Stimulated activated CD4-positive, alpha-beta T cell treated with anti-CD3 and anti-CD28 coated beads, Interleukin-12 subunit alpha, Interleukin-12 subunit beta, amount 100 ng/mL, for 24 hours (primary cell): ENCODE measurements around the gene SLC4A8.

Experiments used
- DNase-seq, 2 experiments: peaks; one replicate each; pipeline ENCODE4 v3.0.0-alpha.2; 2020; ENCODE audit warnings: low read depth in 2 of 2

SLC4A8 gene

DNA sequence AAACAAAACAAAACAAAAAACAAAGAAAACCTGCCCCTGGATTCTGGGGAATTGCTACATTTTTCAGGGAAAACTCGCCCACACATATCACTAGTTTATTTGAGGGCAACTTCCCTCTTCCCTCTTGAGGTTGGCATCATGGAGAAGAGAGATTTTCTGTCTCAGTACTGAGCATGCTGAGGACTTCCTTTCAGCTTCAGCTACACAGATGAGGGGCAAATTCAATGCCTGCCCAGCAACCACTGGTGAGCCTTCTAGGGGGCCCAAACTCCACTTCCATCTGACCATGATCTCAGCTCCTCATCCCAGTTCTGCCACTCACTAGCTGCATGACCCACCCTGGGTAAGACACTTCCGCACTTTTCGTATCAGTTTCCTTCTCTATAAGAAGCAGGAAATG is 103.3 kb downstream of the SLC4A8 start:
- no peak for DNase-seq

DNA sequence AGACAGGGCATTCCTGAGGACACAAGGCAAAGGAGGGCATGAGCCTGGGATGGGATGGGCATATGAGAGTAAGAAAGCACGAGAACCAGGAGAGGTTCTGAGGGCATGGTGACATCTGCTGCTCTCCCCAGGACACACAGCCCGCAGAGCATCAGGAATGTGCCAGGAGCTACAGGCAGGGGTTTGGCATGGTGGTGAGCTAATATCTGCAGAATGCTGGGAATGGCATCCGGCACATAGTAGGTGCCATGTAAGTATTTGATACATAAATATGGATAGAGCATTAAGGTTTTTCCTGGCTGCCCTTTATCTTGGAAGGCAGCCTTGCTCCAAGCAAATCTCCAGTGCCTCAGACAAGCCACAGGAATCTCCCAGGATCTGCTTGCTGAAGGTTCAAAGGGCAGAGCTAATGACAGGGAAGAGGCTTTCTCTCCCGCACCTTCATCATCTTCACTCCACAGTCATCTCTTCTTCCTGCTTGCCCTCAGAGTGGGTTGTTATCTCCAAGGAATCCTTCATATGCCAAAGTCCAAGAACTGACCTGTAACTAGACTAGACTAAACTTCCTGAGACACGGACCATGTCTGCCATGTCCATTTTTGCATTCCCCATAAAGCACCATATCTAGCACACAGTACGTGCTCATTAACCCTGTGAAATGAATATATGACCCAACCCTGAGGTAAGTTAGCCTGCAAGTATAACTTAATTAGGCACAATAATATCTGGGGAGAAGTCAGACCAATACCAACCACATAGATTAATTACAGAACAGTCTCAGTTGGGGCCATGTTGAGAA is 104.4 kb downstream of the SLC4A8 start:
- no peak for DNase-seq

DNA sequence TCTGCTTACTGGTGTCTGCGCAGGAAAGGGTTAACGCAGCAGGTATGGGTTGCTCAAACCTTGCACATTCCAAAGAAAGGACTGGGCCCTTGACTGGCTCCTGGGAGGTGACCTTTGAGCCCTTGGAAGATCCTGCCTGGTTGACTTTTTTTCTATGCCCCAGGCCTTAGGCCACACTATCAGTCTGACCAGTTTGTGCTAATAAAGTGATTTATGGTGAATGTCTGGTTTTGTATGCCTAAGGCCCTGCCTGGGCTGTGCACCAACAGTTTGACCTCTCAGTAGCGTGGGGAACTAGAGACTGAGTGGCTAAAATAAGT is 105.0 kb downstream of the SLC4A8 start:
- DNase-seq: no peak

DNA sequence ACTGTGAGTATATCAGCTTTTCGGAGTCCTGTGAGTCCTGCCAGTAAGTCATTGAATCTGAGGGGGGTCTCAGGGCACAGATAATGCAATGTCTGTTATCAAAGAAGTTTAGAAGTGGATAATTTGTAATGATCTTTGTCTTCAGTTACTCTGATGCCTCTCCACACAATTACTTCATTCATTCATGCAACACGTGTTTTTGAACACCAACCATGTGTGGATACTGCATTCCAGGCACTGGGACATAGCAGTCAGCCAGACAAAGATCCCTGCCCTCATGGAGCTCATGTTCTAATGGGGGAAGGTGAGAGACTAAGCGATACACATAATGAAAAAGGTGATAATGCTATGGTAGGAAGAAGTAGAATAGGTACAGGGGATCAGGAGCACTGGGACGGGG is 105.6 kb downstream of the SLC4A8 start:
- no peak for DNase-seq

DNA sequence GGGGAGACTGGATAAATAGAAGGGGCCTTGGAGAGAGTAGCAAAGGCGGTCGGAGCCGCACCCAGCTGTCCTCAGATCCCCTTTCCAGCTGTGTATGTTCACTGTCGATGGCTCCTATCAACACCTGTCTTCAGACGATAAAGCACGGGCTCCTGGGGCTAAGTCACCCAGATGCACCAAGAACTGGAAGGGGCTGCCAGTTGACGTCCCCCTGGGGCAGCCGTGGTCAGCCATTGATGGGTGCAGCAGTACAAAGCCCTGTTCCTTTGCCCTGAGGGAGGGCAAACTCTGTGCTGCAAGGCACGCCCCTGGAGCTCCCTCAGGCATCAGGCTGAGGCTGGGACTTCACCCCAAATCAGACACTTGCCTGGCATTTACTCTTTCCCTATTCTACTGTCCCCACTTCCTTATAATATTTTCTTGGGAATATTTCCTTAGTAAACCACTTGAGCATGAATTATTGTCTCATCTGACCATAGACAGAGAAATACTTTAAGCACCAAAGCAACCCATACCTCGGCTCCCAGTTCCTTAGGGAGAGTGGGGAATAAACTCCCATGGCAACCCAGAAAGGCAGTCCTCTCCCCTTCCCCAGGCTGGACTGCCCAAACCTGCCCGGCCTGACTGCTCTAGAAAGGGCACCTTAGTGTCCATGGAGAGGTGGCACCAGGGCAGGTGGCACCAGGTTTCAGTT is 106.8 kb downstream of the SLC4A8 start:
- DNase-seq: no peak

DNA sequence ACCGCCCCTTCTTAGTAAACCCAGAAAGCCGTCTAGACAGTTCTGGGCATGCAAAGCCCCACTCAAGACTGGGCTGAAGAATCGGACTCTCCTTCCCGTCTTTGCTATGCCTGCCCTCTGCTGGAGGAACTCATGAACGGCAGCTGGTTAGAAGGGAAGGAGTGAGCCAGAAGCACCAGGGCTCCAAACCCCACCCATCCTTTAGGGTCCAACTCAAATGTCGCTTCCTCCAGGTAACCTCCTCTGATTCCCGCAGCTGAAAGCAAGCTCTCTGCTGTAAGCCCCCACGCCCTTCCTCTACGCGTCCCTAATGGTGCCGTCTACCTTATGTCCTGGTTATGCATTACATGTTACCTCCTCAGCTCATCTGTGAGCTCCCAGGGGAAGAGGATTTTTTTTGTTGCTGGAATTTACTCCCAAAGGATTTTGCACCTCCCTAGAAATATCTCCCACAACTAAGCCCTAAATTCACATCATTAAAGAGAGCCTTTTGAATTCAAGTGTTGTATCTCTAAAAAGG is 107.4 kb downstream of the SLC4A8 start:
- DNase-seq: peak; percentile 47 to 67

DNA sequence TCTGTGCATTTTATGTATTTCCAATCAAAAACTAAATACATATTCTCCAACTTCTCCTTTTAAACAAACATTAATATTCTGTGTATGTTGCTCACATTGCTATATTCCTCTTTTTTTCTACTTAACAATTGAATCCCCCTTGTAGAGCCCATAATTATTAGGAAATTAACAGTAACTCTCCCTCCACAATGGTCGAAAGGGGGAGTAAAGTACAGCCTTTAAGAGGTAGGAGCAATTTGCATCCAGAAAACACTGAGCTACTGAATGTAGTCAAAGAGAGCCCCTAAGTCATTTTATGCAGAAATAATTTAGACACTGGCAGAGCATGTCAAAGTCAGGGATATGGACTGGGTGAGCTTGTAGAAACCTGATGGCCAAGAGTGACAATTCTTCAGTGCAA is 109.2 kb downstream of the SLC4A8 start:
- no peak for DNase-seq

DNA sequence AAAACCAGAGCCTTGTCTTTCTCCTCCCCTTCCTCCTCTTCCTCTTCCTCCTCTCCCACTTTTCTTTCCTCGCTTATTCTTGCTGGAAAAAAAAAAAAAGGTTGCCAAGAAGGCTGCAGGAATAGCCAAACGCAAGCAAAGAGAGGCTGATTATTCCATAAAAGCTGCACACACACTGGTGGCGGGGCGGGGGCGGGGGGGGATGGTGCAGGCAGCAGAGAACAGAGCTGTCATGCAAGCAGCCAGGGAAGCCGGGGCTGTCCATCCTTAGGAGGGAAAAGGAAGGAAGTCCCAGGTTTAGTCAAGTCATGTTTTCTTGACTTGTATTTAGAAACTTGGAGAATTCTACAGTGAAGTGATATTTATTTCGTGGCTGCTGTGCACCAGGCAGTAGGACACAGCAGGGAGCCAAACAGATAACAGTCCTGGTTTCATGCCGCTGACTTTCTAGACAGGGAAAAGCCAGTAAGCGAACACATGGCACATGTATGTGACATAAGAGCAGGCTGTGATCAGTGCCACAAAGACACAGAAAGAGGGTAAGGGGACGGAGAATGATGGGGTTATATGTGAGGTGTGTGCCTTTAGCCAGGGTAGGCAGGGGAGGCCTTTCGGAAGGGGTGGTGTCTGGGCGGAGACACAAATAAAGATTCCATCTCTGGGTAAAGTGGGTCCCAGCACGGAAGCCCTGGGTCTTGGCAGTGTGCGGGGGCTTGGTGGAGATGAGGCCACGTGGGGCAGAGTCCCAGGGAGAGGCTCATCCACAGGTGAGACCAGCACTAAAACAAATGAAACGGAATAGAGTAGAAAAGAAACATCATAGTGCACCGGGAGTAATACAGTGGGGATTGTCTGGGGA is 109.8 kb downstream of the SLC4A8 start:
- no peak for DNase-seq

DNA sequence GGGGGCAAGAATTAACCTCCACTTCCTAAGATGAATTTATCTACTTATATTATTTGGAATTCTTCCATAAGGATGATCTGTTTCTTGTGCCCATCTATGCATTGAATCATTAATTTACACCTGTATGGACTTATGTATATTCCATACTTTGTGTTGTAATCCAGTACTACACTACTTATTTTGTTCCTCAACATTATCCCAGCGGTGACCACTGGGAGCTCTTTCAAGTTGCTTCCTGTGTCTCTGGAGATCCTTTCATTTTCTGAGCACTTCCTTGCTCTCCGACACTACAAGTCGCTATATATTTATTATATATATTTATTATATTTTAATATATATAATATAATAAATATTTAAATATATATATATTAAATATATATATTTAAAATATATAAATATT is 111.5 kb downstream of the SLC4A8 start:
- no peak for DNase-seq

DNA sequence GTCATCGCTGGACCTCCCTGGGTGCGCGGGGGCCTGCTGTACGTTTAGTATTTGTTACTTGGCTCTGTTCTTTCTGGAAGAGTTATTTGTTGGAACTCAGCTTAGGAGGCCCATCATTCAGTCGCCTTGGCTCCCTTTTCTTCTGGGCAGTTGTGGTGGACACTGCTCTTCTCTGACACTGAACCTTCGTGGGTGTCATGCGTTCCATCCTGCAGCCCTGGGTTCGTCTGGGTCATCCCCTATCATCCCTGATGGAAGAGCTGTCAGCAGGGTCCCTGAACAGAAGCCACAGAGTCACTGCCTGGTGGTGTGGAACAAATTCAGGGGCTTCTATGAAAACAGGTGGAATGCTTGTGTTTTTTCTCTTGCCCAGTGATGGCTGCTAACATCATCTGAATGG is 113.5 kb downstream of the SLC4A8 start:
- no peak for DNase-seq

DNA sequence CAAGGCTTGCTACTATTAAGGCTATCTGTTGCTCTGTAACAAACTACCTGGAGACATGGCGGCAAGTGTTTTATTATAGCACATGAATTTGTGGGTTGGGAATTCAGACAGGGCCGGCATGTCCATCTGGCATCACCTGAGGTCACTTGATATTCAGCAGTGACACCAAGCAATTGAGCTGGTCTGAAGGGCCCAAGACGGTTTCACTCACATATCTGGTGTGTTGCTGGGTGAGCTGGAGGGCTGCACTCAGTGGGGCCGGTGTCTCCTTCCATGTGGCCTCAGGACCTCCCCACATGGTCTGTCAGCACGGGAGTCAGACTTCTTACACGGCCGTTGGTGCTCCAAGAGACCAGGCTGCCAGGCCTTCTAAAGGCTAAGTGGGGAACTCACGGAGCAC is 114.0 kb downstream of the SLC4A8 start:
- DNase-seq: no peak

DNA sequence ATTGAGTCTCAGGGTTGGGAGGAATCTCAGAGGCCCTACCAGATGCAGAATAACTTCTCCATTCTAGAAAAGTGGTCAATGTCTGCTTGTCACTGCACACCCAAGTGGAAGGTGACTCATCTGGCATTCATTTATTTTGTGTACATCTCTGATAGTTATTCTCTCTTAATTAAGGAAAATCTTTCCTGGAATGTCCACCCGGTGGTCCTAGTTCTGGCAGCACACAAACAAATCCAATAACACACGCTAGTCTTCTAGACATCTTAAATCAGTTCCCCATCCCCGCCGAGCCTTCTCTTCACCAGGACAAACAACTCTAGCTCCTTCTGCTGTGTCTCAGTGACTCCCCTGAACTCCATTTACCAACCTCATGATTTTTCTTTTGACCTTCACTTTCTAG is 116.4 kb downstream of the SLC4A8 start:
- no peak for DNase-seq

DNA sequence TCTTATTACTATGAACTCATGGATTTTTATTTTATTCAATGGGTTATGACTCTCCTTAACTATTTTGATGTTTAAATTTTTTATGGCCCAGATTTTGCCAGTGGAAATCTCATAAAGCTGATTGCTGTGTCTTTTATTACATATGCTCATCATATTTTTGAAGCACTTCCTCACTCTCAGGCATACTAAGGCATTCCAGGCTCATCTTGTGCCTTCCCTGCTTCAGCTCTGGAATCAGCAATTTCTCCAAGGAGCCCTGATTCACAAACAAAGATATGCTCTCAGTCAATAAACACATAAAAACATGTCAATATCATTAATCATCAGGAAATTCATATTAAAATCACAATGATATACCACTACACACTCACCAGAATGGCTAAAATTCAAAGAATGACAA is 121.5 kb downstream of the SLC4A8 start:
- DNase-seq: no peak

DNA sequence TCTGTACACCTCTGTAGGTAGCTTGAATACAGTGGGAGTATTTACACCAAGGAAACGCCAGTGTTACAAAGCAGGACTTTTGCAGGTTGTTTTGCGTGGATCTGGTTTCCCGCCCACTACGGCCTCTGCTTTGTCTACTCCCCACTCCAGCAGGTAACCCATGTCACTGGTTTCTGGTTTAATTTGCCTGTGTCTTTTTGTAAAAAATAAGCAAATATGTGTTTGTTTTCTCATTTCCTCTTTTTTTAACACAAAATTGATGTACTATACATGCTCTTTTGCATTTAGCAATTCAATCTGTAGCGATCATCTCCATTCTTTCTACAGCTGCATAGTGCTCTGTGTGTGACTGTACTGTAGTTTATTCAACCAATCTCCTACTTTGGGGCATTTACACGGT is 123.0 kb downstream of the SLC4A8 start:
- no peak for DNase-seq

DNA sequence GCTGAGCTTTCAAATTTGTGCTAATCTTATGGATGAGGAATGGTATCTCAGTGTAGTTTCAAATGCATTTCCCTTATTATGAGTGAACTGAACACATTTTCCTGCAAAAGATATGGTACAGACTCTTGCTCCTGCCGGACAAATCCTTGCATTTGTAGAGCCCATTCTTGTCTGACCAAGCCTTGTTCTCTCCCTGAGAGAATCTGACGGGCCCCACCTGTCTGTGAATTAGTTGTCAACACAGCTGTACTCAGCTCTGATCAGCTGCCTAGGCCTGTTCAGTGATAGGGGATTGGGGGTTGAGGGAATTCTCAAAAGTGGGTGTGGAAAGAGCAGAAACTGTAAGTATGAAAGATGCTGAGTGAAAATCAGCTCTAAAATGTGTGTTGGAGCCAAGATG is 123.6 kb downstream of the SLC4A8 start:
- DNase-seq: no peak

DNA sequence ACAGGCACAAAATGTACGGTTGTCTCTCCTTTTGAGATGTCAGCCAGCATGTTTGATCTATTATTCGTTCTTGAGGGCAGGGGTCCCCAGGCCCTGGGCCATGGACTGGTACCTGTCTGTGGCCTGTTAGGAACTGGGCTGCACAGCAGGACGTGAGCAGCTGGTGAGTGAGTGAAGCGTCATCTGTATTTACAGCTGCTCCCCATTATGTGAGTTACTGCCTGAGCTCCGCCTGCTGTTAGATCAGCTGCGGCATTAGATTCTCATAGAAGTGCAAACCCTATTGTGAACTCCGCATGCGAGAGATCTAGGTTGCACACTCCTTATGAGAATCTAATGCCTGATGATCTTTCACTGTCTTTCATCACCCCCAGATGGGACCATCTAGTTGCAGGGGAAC is 125.0 kb downstream of the SLC4A8 start:
- DNase-seq: no peak
